Activated CD4-positive, alpha-beta T cell treated with anti-CD3 and anti-CD28 coated beads, Interleukin-2, amount 50 U/mL, for 4 hours (primary cell): ENCODE data around the gene ADAM11.

Source experiments
- DNase-seq, 2 experiments: peaks; one replicate each; pipeline ENCODE4 v3.0.0-alpha.2; 2020

The ADAM11 gene

GRCh38 chr17:44757045-44757917 is 1.5 kb upstream of the ADAM11 start:
- no peak for DNase-seq

- no peak for DNase-seq
Observed at GRCh38 chr17:44757918-44758413, 822 bp upstream of the ADAM11 start.

GRCh38 chr17:44759086-44759915 is 513 bp downstream of the ADAM11 start:
- DNase-seq = no peak

- DNase-seq = no peak
Observed at GRCh38 chr17:44759916-44760243, 1.1 kb downstream of the ADAM11 start.

- DNase-seq = no peak
Observed at GRCh38 chr17:44760474-44761308, 1.9 kb downstream of the ADAM11 start.

- no peak for DNase-seq
Observed at GRCh38 chr17:44761932-44762810, 3.4 kb downstream of the ADAM11 start.

- DNase-seq = no peak
Observed at GRCh38 chr17:44763170-44763569, 4.4 kb downstream of the ADAM11 start.

GRCh38 chr17:44765965-44766364 is 7.2 kb downstream of the ADAM11 start:
- DNase-seq = no peak

- DNase-seq = no peak
Observed at GRCh38 chr17:44766409-44767038, 7.7 kb downstream of the ADAM11 start.

GRCh38 chr17:44767493-44767892 is 8.7 kb downstream of the ADAM11 start:
- no peak for DNase-seq

- DNase-seq = no peak
Observed at GRCh38 chr17:44768505-44769142, 9.8 kb downstream of the ADAM11 start.

- DNase-seq = no peak
Observed at GRCh38 chr17:44769230-44769629, 10.4 kb downstream of the ADAM11 start.

GRCh38 chr17:44769647-44770084 is 10.9 kb downstream of the ADAM11 start:
- DNase-seq = no peak

- no peak for DNase-seq
Observed at GRCh38 chr17:44770166-44770925, 11.6 kb downstream of the ADAM11 start.

- no peak for DNase-seq
Observed at GRCh38 chr17:44772308-44773045, 13.7 kb downstream of the ADAM11 start.

GRCh38 chr17:44773140-44773539 is 14.4 kb downstream of the ADAM11 start:
- DNase-seq = no peak

- peak; percentile 83 to 89 for DNase-seq
Observed at GRCh38 chr17:44774271-44775135, 15.7 kb downstream of the ADAM11 start.

GRCh38 chr17:44775136-44775837 is 16.5 kb downstream of the ADAM11 start:
- DNase-seq = peak; percentile 98 to 99
